H9 (cell line): Measurements from ENCODE around the gene ZSCAN5A. TPM values are rescaled to one million over a fixed set of nuclear protein-coding genes. Genes with fewer than 3 reads are reported as not detected.

Experiments
- DNase-seq: peaks from one replicate; pipeline ENCODE4 v3.0.0-alpha.2; 2017
- H2AFZ ChIP-seq: one replicate; pipeline ENCODE4 v1.6.1; 2013; ENCODE audit warnings: mild to moderate bottlenecking, low read length, control low read depth, moderate library complexity
- H2AK5ac ChIP-seq: 2 replicates; pipeline ENCODE4 v1.6.1; 2013; ENCODE audit warnings: low read length, control low read depth, mixed read lengths; ENCODE audit not compliant: insufficient read length
- H2BK120ac ChIP-seq: one replicate; pipeline ENCODE4 v1.6.1; 2013; ENCODE audit warnings: low read depth, mild to moderate bottlenecking, low read length, control low read depth, inconsistent platforms; ENCODE audit not compliant: poor library complexity, severe bottlenecking
- H2BK12ac ChIP-seq: 2 replicates; pipeline ENCODE4 v1.6.1; 2013; ENCODE audit warnings: low read length, control low read depth, mixed read lengths, low read depth; ENCODE audit not compliant: insufficient read length
- H2BK15ac ChIP-seq: 2 replicates; pipeline ENCODE4 v1.6.1; 2013; ENCODE audit warnings: low read depth, low read length, control low read depth
- H2BK20ac ChIP-seq: one replicate; pipeline ENCODE4 v1.6.1; 2013; ENCODE audit warnings: low read depth, mild to moderate bottlenecking, low read length, control low read depth, inconsistent platforms; ENCODE audit not compliant: poor library complexity, severe bottlenecking
- H2BK5ac ChIP-seq: 2 replicates; pipeline ENCODE4 v1.6.1; 2013; ENCODE audit warnings: low read length, control low read depth, mixed read lengths; ENCODE audit not compliant: insufficient read length
- H3K14ac ChIP-seq: 2 replicates; pipeline ENCODE4 v1.6.1; 2013; ENCODE audit warnings: low read length, control low read depth; ENCODE audit not compliant: insufficient read depth
- H3K18ac ChIP-seq: 2 replicates; pipeline ENCODE4 v1.6.1; 2013; ENCODE audit warnings: low read depth, mild to moderate bottlenecking, mixed read lengths, low read length, control low read depth; ENCODE audit not compliant: insufficient read length
- H3K23ac ChIP-seq: 2 replicates; pipeline ENCODE4 v1.6.1; 2013; ENCODE audit warnings: low read length, control low read depth, mixed read lengths, low read depth; ENCODE audit not compliant: insufficient read length
- H3K23me2 ChIP-seq: 2 replicates; pipeline ENCODE4 v1.6.1; 2013; ENCODE audit warnings: low read depth, mild to moderate bottlenecking, mixed read lengths, low read length, control low read depth; ENCODE audit not compliant: insufficient read length, poor library complexity, severe bottlenecking
- H3K27ac ChIP-seq: 2 replicates; pipeline ENCODE4 v1.5.1; 2013; ENCODE audit warnings: low read length, control low read depth, mixed read lengths, low read depth; ENCODE audit not compliant: insufficient read length
- H3K27me3 ChIP-seq: 2 replicates; pipeline ENCODE4 v1.6.1; 2013; ENCODE audit warnings: low read length, control low read depth, inconsistent platforms; ENCODE audit not compliant: insufficient read depth
- H3K4ac ChIP-seq: 2 replicates; pipeline ENCODE4 v1.6.1; 2013; ENCODE audit warnings: low read depth, mild to moderate bottlenecking, control low read depth, inconsistent platforms, low read length, moderate library complexity
- H3K4me1 ChIP-seq: 2 replicates; pipeline ENCODE4 v1.6.1; 2013; ENCODE audit warnings: low read length, control low read depth, inconsistent platforms; ENCODE audit not compliant: insufficient read depth
- H3K4me2 ChIP-seq: 2 replicates; pipeline ENCODE4 v1.6.1; 2013; ENCODE audit warnings: low read length, control low read depth, mixed read lengths; ENCODE audit not compliant: insufficient read length, insufficient read depth
- H3K56ac ChIP-seq: 2 replicates; pipeline ENCODE4 v1.6.1; 2013; ENCODE audit warnings: low read depth, mild to moderate bottlenecking, mixed read lengths, low read length, control low read depth; ENCODE audit not compliant: insufficient read length
- H3K79me1 ChIP-seq: 2 replicates; pipeline ENCODE4 v1.6.1; 2013; ENCODE audit warnings: low read depth, mild to moderate bottlenecking, moderate library complexity, low read length, control low read depth, inconsistent platforms; ENCODE audit not compliant: insufficient read depth, poor library complexity, severe bottlenecking
- H3K79me2 ChIP-seq: 2 replicates; pipeline ENCODE4 v1.6.1; 2013; ENCODE audit warnings: low read length, control low read depth, inconsistent platforms; ENCODE audit not compliant: insufficient read depth
- H3K9ac ChIP-seq: 2 replicates; pipeline ENCODE4 v1.6.1; 2013; ENCODE audit warnings: low read length, control low read depth, mixed read lengths; ENCODE audit not compliant: insufficient read length; ENCODE audit errors: extremely low read depth
- H3K9me3 ChIP-seq: one replicate; pipeline ENCODE4 v1.6.1; 2013; ENCODE audit warnings: low read depth, low read length, inconsistent platforms; ENCODE audit not compliant: control insufficient read depth
- H3T11ph ChIP-seq: one replicate; pipeline ENCODE4 v1.6.1; 2013; ENCODE audit warnings: mild to moderate bottlenecking, low read length, control low read depth, inconsistent platforms
- H4K20me1 ChIP-seq: one replicate; pipeline ENCODE4 v1.6.1; 2013; ENCODE audit not compliant: control insufficient read depth, insufficient read length, insufficient read depth
- H4K5ac ChIP-seq: 2 replicates; pipeline ENCODE4 v1.6.1; 2013; ENCODE audit warnings: low read depth, mild to moderate bottlenecking, mixed read lengths, low read length, control low read depth; ENCODE audit not compliant: insufficient read length
- H4K8ac ChIP-seq: replicated peaks from 2 replicates; pipeline ENCODE4 v1.6.1; 2013; ENCODE audit warnings: low read length, control low read depth, mixed read lengths, low read depth; ENCODE audit not compliant: insufficient read length
- H4K91ac ChIP-seq: 2 replicates; pipeline ENCODE4 v1.6.1; 2013; ENCODE audit warnings: low read depth, mild to moderate bottlenecking, moderate library complexity, mixed read lengths, low read length, control low read depth; ENCODE audit not compliant: insufficient read length
- H3K27ac Mint-ChIP-seq, 3 experiments: 2 replicates in 2 of 3; 3 replicates in 1 of 3; pipeline ENCODE4 v1.8.0; 2020 to 2021; ENCODE audit warnings: mixed read lengths in 3 of 3, mild to moderate bottlenecking in 1 of 3, moderate library complexity in 1 of 3
- H3K27me3 Mint-ChIP-seq: 2 replicates; pipeline ENCODE4 v1.8.0; 2021; ENCODE audit warnings: low read depth, mild to moderate bottlenecking, moderate library complexity, mixed read lengths
- H3K36me3 Mint-ChIP-seq, 3 experiments: 2 replicates in 2 of 3; 3 replicates in 1 of 3; pipeline ENCODE4 v1.8.0; 2020 to 2021; ENCODE audit warnings: low read depth in 3 of 3, mixed read lengths in 3 of 3; ENCODE audit not compliant: insufficient read depth in 1 of 3
- H3K4me1 Mint-ChIP-seq, 2 experiments: 2 replicates each; pipeline ENCODE4 v1.8.0; 2020; ENCODE audit warnings: mixed read lengths in 2 of 2
- H3K4me3 Mint-ChIP-seq, 2 experiments: 2 replicates in 1 of 2; 3 replicates in 1 of 2; pipeline ENCODE4 v1.8.0; 2020 to 2021; ENCODE audit warnings: mild to moderate bottlenecking in 2 of 2, mixed read lengths in 2 of 2, moderate library complexity in 1 of 2
- H3K9me3 Mint-ChIP-seq, 2 experiments: 2 replicates in 1 of 2; 3 replicates in 1 of 2; pipeline ENCODE4 v1.8.0; 2020; ENCODE audit warnings: mild to moderate bottlenecking in 2 of 2, mixed read lengths in 2 of 2, moderate library complexity in 1 of 2
- CTCF ChIP-seq: fragments of 200-600 bp; sonication (generic); conservative IDR thresholded peaks from 3 replicates; pipeline ENCODE4 v1.8.0; 2021; ENCODE audit warnings: antibody characterized with exemption, mild to moderate bottlenecking
- WGBS: extraction: QIAGEN DNeasy Blood & Tissue Kit; methylation state at CpG from one replicate; pipeline ENCODE4 v1.1.7; 2013; ENCODE audit warnings: missing lambda C conversion rate, low lambda C conversion rate, mixed read lengths; ENCODE audit not compliant: insufficient read length; ENCODE audit errors: extremely low coverage; 5-methylcytosine and 5-hydroxymethylcytosine counted together
- total RNA-seq: library from RNA; stranded (reverse); gene quantifications from 2 replicates; pipeline ENCODE4 v1.2.1, GENCODE V29; 2021

Gene ZSCAN5A
- total RNA-seq, 1 experiment from 2014 or later = 12.5 TPM

DNA sequence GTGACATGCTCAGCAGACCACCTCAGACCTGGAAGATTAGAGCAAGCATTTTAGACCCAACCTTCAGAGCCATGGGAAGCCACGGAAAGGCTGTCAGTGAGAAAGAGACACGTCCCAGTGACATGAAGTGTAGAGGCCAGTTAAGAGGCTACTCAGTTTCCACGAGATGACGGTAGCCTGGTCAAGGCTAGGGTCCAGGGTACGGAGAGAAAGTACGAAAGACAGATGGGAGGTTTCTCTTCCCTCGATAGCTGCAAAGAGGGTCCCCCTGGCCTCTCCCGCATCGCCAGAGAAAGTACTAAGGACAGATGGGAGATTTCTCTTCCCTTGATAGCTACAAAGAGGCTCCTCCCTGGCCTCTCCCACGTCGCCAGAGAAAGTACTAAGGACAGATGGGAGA lies 8.6 kb downstream of the ZSCAN5A start:
- Mint-ChIP-seq H3K9me3 (peaks cover 2 to 14% of the 10 kb centered on the region in 2 experiments; a peak in 3 of 5 replicates), H3K36me3 (peaks cover 6 to 18% (median 7%) of the 10 kb centered on the region in 3 experiments; a peak in 6 of 7 replicates), H3K27ac (0 out of 7 replicates have a peak overlapping the region, but pooled peaks of 1 of the 3 experiments have one; percentile 19), H3K27me3 (no peaks in the 10 kb centered on the region; the same call in 1 of the 2 replicates), H3K4me1 (no peaks in the 10 kb centered on the region), H3K4me3 (no peak overlapping the region)
- Histone ChIP-seq H3K23me2 (no peaks in the 10 kb centered on the region), H2AK5ac (no peak overlapping the region), H4K20me1 (no peaks in the 10 kb centered on the region), H3K9me3 (no peaks in the 10 kb centered on the region), H3K4me2 (no peak overlapping the region), H2BK120ac (no peak overlapping the region), H4K8ac (no peak overlapping the region), H3K9ac (no peak overlapping the region), H4K5ac (no peak overlapping the region), H3K4ac (no peak overlapping the region), H2BK5ac (no peak overlapping the region), H4K91ac (no peak overlapping the region), H2BK20ac (no peak overlapping the region), H3K27me3 (no peaks in the 10 kb centered on the region), H3K79me2 (no peaks in the 10 kb centered on the region), H2BK15ac (no peak overlapping the region), H3K27ac (no peak overlapping the region), H3K23ac (no peak overlapping the region), H3K56ac (no peak overlapping the region), H3T11ph (no peak overlapping the region), H3K14ac (no peak overlapping the region), H2BK12ac (no peak overlapping the region), H3K79me1 (no peaks in the 10 kb centered on the region), H3K18ac (no peak overlapping the region), H2AFZ (no peak overlapping the region), H3K4me1 (no peaks in the 10 kb centered on the region)
- TF ChIP-seq CTCF = no peak
- WGBS = no CpG with 5 or more reads among the region's 11 CpGs
- DNase-seq = no peak
